Activated B cell treated with CpG ODN at 0.5 μM for 24 hours (primary cell): Measurements from ENCODE around the gene PHPT1. TPM values are rescaled to one million over a fixed set of nuclear protein-coding genes. Genes with fewer than 3 reads are reported as not detected.
A peak's percentile ranks its signal among the peaks of the same experiment; 100 is the strongest.
"Not testable (repeated sequence)": the region's sequence is repeated elsewhere in the genome, so short reads cannot be mapped to it uniquely, and the experiment has no call there.

Source experiments
- ATAC-seq: fragments of 200-7000 bp; cut with Tn5 transposase; one replicate; pipeline ENCODE4 v1.10.0; 2021; ENCODE audit warnings: low read depth, mild to moderate bottlenecking, moderate library complexity
- CTCF ChIA-PET: fragments of 350-600 bp; sonication (Branson Sonifier 250); formaldehyde crosslinking; loops from one replicate; lab custom pipeline; 2021; ENCODE audit warnings: antibody characterized with exemption; lab: Charles Lee
- POLR2A ChIA-PET: fragments of 350-600 bp; sonication (Branson Sonifier 250); formaldehyde crosslinking; loops from one replicate; lab custom pipeline; 2021; ENCODE audit warnings: antibody characterized with exemption; lab: Charles Lee
- DNase-seq: peaks from one replicate; pipeline ENCODE4 v3.0.0; 2022
- H3K27ac Mint-ChIP-seq: one replicate; pipeline ENCODE4 v1.8.0; 2020; ENCODE audit warnings: mixed read lengths
- H3K27me3 Mint-ChIP-seq: one replicate; pipeline ENCODE4 v1.8.0; 2021; ENCODE audit warnings: mixed read lengths
- H3K36me3 Mint-ChIP-seq: one replicate; pipeline ENCODE4 v1.8.0; 2021; ENCODE audit warnings: low read depth, mixed read lengths
- H3K4me1 Mint-ChIP-seq: one replicate; pipeline ENCODE4 v1.8.0; 2021; ENCODE audit warnings: mixed read lengths
- H3K4me3 Mint-ChIP-seq: one replicate; pipeline ENCODE4 v1.8.0; 2020; ENCODE audit warnings: mild to moderate bottlenecking, mixed read lengths
- H3K9me3 Mint-ChIP-seq: one replicate; pipeline ENCODE4 v1.8.0; 2020; ENCODE audit warnings: mixed read lengths
- intact Hi-C: fragments of 100-400 bp; cut with micrococcal nuclease; formaldehyde crosslinking; loops from one replicate; pipeline ENCODE4 v1.15.1; 2024
- total RNA-seq: library from RNA; stranded (reverse); gene quantifications from 2 replicates; pipeline ENCODE4 v1.2.3, GENCODE V29; 2022
- TF ChIP-seq, protein P1 (sequence below): fragments of 200-600 bp; IDR thresholded peaks from one replicate; pipeline ENCODE4 v1.8.0; 2022; ENCODE audit warnings: antibody characterized with exemption, mild to moderate bottlenecking

The PHPT1 gene
- total RNA-seq, 1 donor from 2014 or later: 64.6 TPM

- ChIA-PET POLR2A (interaction anchor here (1.0 to 2.4 kb wide), 12 partner anchors 9 to 130 kb away, joined by 3 to 20 read pairs (median 4); partner anchors contain the start of genes CLIC3, RABL6 and TRAF2), CTCF (no interaction called here)
- Mint-ChIP-seq H3K27me3 (no peaks in the 10 kb centered on the region), H3K4me1 (peaks cover 15% of the 10 kb centered on the region), H3K9me3 (no peaks in the 10 kb centered on the region), H3K4me3 (peak overlapping the region; percentile 89), H3K36me3 (peaks cover 33% of the 10 kb centered on the region), H3K27ac (peak overlapping the region; percentile 78)
- DNase-seq (no peak), ATAC-seq (no peak)
- intact Hi-C loops: loop anchor here (1.0 to 5.0 kb wide), 3 partner anchors 16 to 37 kb away; partner anchors contain the start of gene PHPT1
- TF ChIP-seq, protein P1, sequence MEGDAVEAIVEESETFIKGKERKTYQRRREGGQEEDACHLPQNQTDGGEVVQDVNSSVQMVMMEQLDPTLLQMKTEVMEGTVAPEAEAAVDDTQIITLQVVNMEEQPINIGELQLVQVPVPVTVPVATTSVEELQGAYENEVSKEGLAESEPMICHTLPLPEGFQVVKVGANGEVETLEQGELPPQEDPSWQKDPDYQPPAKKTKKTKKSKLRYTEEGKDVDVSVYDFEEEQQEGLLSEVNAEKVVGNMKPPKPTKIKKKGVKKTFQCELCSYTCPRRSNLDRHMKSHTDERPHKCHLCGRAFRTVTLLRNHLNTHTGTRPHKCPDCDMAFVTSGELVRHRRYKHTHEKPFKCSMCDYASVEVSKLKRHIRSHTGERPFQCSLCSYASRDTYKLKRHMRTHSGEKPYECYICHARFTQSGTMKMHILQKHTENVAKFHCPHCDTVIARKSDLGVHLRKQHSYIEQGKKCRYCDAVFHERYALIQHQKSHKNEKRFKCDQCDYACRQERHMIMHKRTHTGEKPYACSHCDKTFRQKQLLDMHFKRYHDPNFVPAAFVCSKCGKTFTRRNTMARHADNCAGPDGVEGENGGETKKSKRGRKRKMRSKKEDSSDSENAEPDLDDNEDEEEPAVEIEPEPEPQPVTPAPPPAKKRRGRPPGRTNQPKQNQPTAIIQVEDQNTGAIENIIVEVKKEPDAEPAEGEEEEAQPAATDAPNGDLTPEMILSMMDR: no peak
These were observed 16.5 kb downstream of the PHPT1 start for GRCh38 chr9:136865768-136866103.

GRCh38 chr9:136866898-136867421, 17.8 kb downstream of the PHPT1 start:
- Mint-ChIP-seq H3K4me3 (peak overlapping the region; percentile 73), H3K27ac (peak overlapping the region; percentile 65), H3K4me1 (peaks cover 15% of the 10 kb centered on the region), H3K36me3 (peaks cover 25% of the 10 kb centered on the region)
- H3K27me3 Mint-ChIP-seq, H3K9me3 Mint-ChIP-seq, CTCF ChIA-PET, ATAC-seq, DNase-seq: not testable (repeated sequence)
- intact Hi-C loops: loop anchor here (1.0 to 5.0 kb wide), 3 partner anchors 15 to 35 kb away; partner anchors contain the start of gene PHPT1
- POLR2A ChIA-PET: interaction anchor here (2.4 to 2.5 kb wide), 2 partner anchors 15 to 35 kb away, joined by 11 to 20 read pairs; no protein-coding TSS in a partner anchor

DNA sequence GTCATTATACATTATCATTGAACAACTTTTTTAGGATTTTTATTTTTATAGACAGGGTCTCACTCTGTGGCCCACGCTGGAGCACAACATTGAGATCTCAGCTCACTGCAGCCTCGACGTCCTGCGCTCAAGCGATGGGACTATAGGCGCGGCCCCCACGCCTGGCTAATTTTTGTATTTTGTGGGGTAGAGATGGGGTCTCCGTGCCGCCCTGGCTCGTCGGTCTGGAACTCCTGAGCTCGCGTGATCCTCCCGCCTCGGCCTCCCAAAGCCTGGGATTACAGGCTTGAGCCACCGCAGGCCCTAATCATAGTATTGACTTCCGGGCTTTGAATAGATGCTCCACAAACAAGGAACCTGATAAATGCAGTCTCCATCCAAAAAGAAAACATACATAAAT, 18.3 kb downstream of the PHPT1 start:
- DNase-seq (no peak), ATAC-seq (no peak)
- Mint-ChIP-seq H3K4me1 (peaks cover 15% of the 10 kb centered on the region), H3K9me3 (no peaks in the 10 kb centered on the region), H3K27ac (no peak overlapping the region), H3K27me3 (no peaks in the 10 kb centered on the region), H3K36me3 (peaks cover 20% of the 10 kb centered on the region), H3K4me3 (peak overlapping the region; percentile 73)
- intact Hi-C loops: loop anchor here (5.0 kb wide), 1 partner anchor 35 kb away; no protein-coding TSS in a partner anchor
- POLR2A ChIA-PET: interaction anchor here (2.4 to 2.5 kb wide), 2 partner anchors 15 to 35 kb away, joined by 11 to 20 read pairs; no protein-coding TSS in a partner anchor
- CTCF ChIA-PET: no interaction called here
- TF ChIP-seq, protein P1: no peak

DNA sequence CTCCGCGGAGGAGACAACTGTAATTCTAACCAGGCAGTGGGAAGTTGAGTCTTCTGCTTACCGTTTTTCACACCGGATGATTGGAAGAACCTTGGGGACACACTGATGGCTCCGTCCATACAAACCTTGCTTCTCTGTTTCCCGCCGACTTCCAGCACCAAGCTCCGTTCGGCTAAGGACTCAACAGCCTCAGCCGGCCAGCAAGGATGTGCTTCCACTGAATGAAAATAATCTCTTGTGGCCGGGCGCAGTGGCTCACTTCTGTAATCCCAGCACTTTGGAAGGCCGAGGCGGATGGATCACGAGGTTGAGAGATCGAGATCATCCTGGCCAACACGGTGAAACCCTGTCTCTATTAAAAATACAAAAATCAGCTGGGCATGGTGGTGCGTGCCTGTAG, 18.7 kb downstream of the PHPT1 start:
- Mint-ChIP-seq H3K9me3 (peaks cover 2% of the 10 kb centered on the region), H3K4me3 (peak overlapping the region; percentile 73), H3K36me3 (peaks cover 16% of the 10 kb centered on the region), H3K27me3 (no peaks in the 10 kb centered on the region), H3K4me1 (peaks cover 15% of the 10 kb centered on the region), H3K27ac (no peak overlapping the region)
- intact Hi-C loops: loop anchor here (5.0 kb wide), 1 partner anchor 34 kb away; no protein-coding TSS in a partner anchor
- DNase-seq (no peak), ATAC-seq (no peak)
- CTCF ChIA-PET: interaction anchor here (0.6 kb wide), 1 partner anchor 24 kb away, joined by 3 read pairs; no protein-coding TSS in a partner anchor
- POLR2A ChIA-PET: interaction anchor here (2.4 to 2.5 kb wide), 2 partner anchors 14 to 34 kb away, joined by 11 to 20 read pairs; no protein-coding TSS in a partner anchor
- TF ChIP-seq, protein P1: no peak

GRCh38 chr9:136868644-136869043, 19.4 kb downstream of the PHPT1 start:
- Mint-ChIP-seq H3K27ac (no peak overlapping the region), H3K4me3 (no peak overlapping the region), H3K36me3 (peaks cover 9% of the 10 kb centered on the region), H3K4me1 (peaks cover 15% of the 10 kb centered on the region), H3K9me3 (peaks cover 2% of the 10 kb centered on the region), H3K27me3 (no peaks in the 10 kb centered on the region)
- POLR2A ChIA-PET: interaction anchor here (2.5 kb wide), 1 partner anchor 13 kb away, joined by 11 read pairs; no protein-coding TSS in a partner anchor
- CTCF ChIA-PET: no interaction called here
- DNase-seq: no peak
- TF ChIP-seq, protein P1: no peak
- intact Hi-C loops: loop anchor here (5.0 kb wide), 1 partner anchor 34 kb away; no protein-coding TSS in a partner anchor
- no peak for ATAC-seq

DNA sequence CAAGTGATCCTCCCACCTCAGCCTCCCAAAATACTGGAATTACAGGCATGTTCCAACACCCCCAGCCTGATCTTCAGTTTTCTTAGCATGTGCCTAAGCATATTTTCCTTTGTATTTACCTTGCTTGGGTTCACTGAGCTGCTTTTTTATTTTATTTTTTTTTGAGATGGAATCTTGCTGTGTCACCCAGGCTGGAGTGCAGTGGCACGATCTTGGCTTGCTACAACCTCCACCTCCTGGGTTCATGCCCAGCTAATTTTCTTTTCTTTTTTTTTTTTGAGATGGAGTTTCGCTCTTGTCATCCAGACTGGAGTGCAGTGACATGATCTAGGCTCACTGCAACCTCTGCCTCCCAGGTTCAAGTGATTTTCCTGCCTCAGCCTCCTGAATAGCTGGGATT, 20.4 kb downstream of the PHPT1 start:
- H3K4me3 Mint-ChIP-seq, DNase-seq, CTCF ChIA-PET, H3K36me3 Mint-ChIP-seq, ATAC-seq, H3K9me3 Mint-ChIP-seq, H3K27ac Mint-ChIP-seq, H3K27me3 Mint-ChIP-seq: not testable (repeated sequence)
- intact Hi-C loops: loop anchor here (5.0 kb wide), 1 partner anchor 33 kb away; no protein-coding TSS in a partner anchor
- POLR2A ChIA-PET: interaction anchor here (1.1 to 1.6 kb wide), 2 partner anchors 12 to 16 kb away, joined by 4 to 5 read pairs; no protein-coding TSS in a partner anchor
- peaks cover 11% of the 10 kb centered on the region for H3K4me1 Mint-ChIP-seq
